HL-60 (cell line): ENCODE measurements around the gene LBR.

ENCODE experiments used
- DNase-seq, 2 experiments: peaks; one replicate each; pipeline ENCODE4 v3.0.0-alpha.2; 2010 to 2020; ENCODE audit warnings: low read depth in 1 of 2, low spot score in 1 of 2
- H3K27ac ChIP-seq: fragments of 250-450 bp; sonication (Bioruptor Pico); replicated peaks from 2 replicates; pipeline ENCODE4 v1.5.1; 2020; ENCODE audit warnings: mild to moderate bottlenecking, moderate library complexity
- H3K27me3 ChIP-seq: fragments of 250-450 bp; sonication (Bioruptor Pico); 2 replicates; pipeline ENCODE4 v1.5.1; 2021; ENCODE audit warnings: mild to moderate bottlenecking, moderate library complexity; ENCODE audit not compliant: insufficient read depth, poor library complexity, severe bottlenecking
- H3K4me3 ChIP-seq: replicated peaks from 2 replicates; pipeline ENCODE4 v1.5.1; 2011; ENCODE audit warnings: mild to moderate bottlenecking, control low read depth, low read length; ENCODE audit not compliant: insufficient read depth
- GABPA ChIP-seq: IDR thresholded peaks from 2 replicates; pipeline ENCODE4 v1.6.1; 2012; ENCODE audit warnings: low read depth
- POLR2AphosphoS5 ChIP-seq: IDR thresholded peaks from 2 replicates; pipeline ENCODE4 v1.6.1; 2012; ENCODE audit warnings: low read depth
- SPI1 ChIP-seq: IDR thresholded peaks from 2 replicates; pipeline ENCODE4 v1.6.1; 2012; ENCODE audit warnings: low read depth, mild to moderate bottlenecking, borderline replicate concordance
- TF ChIP-seq, protein P1 (sequence below): IDR thresholded peaks from one replicate; pipeline ENCODE4 v1.5.1; 2011; ENCODE audit warnings: low read length, control low read depth, inconsistent platforms; ENCODE audit not compliant: insufficient read depth
- TF ChIP-seq, protein P2 (sequence below): IDR thresholded peaks from 2 replicates; pipeline ENCODE4 v1.6.1; 2012; ENCODE audit warnings: low read depth; ENCODE audit not compliant: insufficient replicate concordance

The LBR gene

DNA sequence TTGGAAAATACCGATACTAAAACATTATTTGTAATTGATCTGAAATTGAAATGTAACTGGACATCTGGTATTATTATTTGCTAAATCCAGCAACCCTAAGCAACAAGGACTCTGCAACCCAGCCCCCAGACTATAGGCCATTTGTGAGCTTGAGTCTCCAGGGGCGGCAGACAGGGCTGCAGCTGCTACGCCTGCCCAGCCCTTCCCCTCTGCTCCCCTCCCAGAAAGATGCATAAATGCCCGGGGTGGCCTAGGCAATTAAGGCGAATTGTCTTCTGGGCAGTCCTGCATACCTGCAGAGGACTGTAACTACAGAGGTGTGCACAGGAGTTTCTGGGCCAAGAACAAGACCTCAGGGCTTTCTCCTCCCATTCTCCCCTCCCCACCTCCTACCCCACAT, 41.2 kb upstream of the LBR start:
- no peak for DNase-seq
- TF ChIP-seq, protein P1, sequence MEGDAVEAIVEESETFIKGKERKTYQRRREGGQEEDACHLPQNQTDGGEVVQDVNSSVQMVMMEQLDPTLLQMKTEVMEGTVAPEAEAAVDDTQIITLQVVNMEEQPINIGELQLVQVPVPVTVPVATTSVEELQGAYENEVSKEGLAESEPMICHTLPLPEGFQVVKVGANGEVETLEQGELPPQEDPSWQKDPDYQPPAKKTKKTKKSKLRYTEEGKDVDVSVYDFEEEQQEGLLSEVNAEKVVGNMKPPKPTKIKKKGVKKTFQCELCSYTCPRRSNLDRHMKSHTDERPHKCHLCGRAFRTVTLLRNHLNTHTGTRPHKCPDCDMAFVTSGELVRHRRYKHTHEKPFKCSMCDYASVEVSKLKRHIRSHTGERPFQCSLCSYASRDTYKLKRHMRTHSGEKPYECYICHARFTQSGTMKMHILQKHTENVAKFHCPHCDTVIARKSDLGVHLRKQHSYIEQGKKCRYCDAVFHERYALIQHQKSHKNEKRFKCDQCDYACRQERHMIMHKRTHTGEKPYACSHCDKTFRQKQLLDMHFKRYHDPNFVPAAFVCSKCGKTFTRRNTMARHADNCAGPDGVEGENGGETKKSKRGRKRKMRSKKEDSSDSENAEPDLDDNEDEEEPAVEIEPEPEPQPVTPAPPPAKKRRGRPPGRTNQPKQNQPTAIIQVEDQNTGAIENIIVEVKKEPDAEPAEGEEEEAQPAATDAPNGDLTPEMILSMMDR: no peak
- TF ChIP-seq GABPA: no peak
- TF ChIP-seq, protein P2, sequence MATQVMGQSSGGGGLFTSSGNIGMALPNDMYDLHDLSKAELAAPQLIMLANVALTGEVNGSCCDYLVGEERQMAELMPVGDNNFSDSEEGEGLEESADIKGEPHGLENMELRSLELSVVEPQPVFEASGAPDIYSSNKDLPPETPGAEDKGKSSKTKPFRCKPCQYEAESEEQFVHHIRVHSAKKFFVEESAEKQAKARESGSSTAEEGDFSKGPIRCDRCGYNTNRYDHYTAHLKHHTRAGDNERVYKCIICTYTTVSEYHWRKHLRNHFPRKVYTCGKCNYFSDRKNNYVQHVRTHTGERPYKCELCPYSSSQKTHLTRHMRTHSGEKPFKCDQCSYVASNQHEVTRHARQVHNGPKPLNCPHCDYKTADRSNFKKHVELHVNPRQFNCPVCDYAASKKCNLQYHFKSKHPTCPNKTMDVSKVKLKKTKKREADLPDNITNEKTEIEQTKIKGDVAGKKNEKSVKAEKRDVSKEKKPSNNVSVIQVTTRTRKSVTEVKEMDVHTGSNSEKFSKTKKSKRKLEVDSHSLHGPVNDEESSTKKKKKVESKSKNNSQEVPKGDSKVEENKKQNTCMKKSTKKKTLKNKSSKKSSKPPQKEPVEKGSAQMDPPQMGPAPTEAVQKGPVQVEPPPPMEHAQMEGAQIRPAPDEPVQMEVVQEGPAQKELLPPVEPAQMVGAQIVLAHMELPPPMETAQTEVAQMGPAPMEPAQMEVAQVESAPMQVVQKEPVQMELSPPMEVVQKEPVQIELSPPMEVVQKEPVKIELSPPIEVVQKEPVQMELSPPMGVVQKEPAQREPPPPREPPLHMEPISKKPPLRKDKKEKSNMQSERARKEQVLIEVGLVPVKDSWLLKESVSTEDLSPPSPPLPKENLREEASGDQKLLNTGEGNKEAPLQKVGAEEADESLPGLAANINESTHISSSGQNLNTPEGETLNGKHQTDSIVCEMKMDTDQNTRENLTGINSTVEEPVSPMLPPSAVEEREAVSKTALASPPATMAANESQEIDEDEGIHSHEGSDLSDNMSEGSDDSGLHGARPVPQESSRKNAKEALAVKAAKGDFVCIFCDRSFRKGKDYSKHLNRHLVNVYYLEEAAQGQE: no peak
- H3K27me3 ChIP-seq: no peaks in the 10 kb centered on the region

DNA sequence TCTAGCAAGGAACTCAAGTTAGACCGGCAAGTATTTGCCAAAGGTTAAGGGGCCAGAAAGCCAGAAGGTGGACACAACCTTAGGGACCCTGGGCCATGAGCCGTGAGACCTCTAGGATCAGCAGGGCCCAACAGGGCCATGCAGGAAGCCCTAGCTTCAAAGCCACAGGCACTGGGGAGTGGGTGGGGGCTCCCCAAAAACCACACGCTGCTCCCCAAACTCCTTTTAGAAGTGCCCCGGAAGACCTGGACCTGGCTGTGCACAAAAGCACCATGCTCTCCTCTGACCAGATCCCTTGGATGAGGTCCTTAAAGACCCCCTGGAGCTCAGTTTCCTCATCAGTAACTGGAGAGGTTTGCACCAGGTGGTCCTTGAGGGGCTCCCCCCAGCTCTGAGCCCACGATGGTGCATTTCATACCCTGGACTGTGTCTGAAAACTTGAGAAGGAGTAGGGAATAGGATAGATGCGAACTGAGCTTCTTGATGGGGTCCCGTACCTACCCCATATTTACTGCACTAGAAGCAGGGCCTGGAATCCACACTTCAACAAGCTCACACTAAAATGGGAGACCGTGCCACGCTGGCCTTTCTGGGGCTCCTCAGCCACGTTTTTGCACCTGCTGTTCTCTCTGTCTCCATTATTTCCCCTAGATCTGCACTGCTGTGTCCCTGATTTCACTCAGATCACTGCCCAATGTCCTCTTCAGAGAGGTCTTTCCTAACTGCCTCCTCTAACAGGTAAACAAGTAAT, 40.6 kb upstream of the LBR start:
- Histone ChIP-seq H3K4me3 (no peak overlapping the region), H3K27me3 (no peaks in the 10 kb centered on the region), H3K27ac (peak overlapping the region; percentile 91)
- TF ChIP-seq, protein P1: no peak
- no peak for DNase-seq

More for the DNA sequence above, 41.2 kb upstream of the LBR start:
- Histone ChIP-seq H3K27ac (no peak overlapping the region), H3K4me3 (no peak overlapping the region)

DNA sequence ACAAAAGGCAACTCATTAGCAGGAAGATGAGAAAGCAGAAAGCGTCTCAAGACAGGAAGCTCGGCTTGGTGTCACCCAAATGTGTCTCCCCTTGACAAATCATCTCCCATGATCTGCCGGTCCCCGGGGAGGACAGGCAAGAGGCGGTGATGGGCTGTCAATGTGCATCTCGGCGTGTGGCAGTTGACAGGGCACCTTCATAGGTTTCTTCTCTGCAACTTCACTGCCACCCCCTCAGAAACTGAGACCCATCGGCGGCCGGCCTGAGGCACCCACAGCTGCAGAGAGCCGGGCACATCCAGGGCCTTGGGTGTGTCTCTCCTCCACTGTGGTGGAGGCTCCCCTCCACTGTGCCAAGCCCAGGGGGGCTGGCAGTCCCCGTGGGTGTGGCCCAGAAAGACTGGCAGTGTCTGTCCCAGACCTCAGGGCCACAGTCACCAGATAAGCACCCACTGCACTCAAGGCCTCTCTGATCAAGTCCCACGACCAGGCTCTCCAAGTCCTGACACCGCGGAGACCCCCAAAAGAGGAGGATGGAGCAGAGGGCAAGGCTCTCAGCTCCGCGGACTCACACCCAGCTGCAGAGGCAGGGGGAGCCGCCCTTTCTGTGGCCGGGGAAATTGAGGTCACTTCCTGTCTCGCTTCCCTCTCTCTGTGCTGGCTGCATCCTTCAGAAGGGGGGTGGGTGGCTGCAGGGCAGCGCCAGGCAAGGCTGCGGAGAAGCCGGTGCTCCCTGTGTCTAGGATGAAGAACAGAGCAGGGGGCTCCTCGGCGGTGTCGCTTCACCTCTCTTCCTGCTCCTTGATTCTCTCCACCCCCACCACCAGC, 39.6 kb upstream of the LBR start:
- peak overlapping the region; percentile 61 for H3K4me3 ChIP-seq
- H3K27ac ChIP-seq: peak overlapping the region; percentile 91
- peak; percentile 87 to 91 for DNase-seq
- no peaks in the 10 kb centered on the region for H3K27me3 ChIP-seq
- TF ChIP-seq POLR2AphosphoS5 (peak; percentile 80; the same call in 1 of the 2 replicates), SPI1 (peak; percentile 74; the same call in 1 of the 2 replicates), GABPA (peak; percentile 95)
- TF ChIP-seq, protein P1: no peak
- TF ChIP-seq, protein P2: peak; percentile 25
